Measurements from ENCODE around the gene TMIGD2.
"Not testable (repeated sequence)": the region's sequence is repeated elsewhere in the genome, so short reads cannot be mapped to it uniquely, and the experiment has no call there.

TMIGD2 gene

GRCh38 chr19:4294389-4294788 is 7.8 kb downstream of the TMIGD2 start:
- no peak overlapping the region for H3K4me3 ChIP-seq (ENCODE audit: low read depth, low read length)
- TF ChIP-seq POLR2A (IDR thresholded peaks at IDR 0.05; ENCODE audit: extremely low read depth, insufficient read length) (no peak), MAX (IDR thresholded peaks at IDR 0.05; ENCODE audit: low read depth, low read length) (no peak), CTCF (IDR thresholded peaks at IDR 0.05; ENCODE audit: low read depth, low read length) (no peak), MYC (IDR thresholded peaks at IDR 0.05; ENCODE audit: low read depth, low read length) (no peak)
- no peak for DNase-seq (ENCODE audit: low read depth)

GRCh38 chr19:4292515-4292914 is 9.7 kb downstream of the TMIGD2 start:
- no peak for DNase-seq (ENCODE audit: low read depth)
- no peak overlapping the region for H3K4me3 ChIP-seq (ENCODE audit: low read depth, low read length)
- no peak for TF ChIP-seq CTCF (IDR thresholded peaks at IDR 0.05; ENCODE audit: low read depth, low read length)
- no peak for TF ChIP-seq POLR2A (IDR thresholded peaks at IDR 0.05; ENCODE audit: extremely low read depth, insufficient read length)
- no peak for TF ChIP-seq MAX (IDR thresholded peaks at IDR 0.05; ENCODE audit: low read depth, low read length)
- TF ChIP-seq MYC (IDR thresholded peaks at IDR 0.05; ENCODE audit: low read depth, low read length): no peak

DNA sequence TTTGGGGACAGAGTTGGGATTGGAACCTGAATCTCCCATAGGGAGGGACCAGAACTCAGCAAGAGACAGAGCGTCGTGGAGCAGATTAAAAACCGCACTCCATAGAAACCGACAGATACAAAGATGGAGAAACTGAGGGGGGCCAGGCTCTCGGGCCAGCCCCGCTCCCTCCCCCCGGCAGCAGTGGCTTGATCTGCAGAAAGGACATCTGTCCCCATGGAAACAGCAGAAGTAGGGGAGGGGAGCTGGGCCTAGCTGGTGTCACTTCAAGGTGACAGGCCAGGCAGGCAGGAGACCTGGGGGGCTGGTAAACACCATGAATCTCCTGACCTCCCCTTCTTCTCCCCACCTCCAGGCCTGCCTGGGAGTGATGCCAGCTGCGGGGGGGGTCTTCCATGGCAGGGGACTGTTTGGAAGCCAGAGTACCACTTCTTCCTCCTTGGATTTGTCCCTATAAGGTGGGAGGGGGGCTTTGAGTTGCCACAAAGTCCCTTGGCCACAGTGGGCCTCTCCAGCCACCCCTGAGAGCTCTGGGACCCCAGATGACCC is 10.9 kb downstream of the TMIGD2 start:
- H3K4me3 ChIP-seq (ENCODE audit: low read depth, low read length): no peak overlapping the region
- TF ChIP-seq MAX (IDR thresholded peaks at IDR 0.05; ENCODE audit: low read depth, low read length): no peak
- TF ChIP-seq MYC (IDR thresholded peaks at IDR 0.05; ENCODE audit: low read depth, low read length): no peak
- TF ChIP-seq POLR2A (IDR thresholded peaks at IDR 0.05; ENCODE audit: extremely low read depth, insufficient read length): no peak
- TF ChIP-seq CTCF (IDR thresholded peaks at IDR 0.05; ENCODE audit: low read depth, low read length): no peak
- DNase-seq (ENCODE audit: low read depth): no peak

GRCh38 chr19:4288091-4288777 is 14.0 kb downstream of the TMIGD2 start:
- no peak for DNase-seq (ENCODE audit: low read depth)
- TF ChIP-seq POLR2A (IDR thresholded peaks at IDR 0.05; ENCODE audit: extremely low read depth, insufficient read length): no peak
- TF ChIP-seq MAX (IDR thresholded peaks at IDR 0.05; ENCODE audit: low read depth, low read length): no peak
- no peak overlapping the region for H3K4me3 ChIP-seq (ENCODE audit: low read depth, low read length)

DNA sequence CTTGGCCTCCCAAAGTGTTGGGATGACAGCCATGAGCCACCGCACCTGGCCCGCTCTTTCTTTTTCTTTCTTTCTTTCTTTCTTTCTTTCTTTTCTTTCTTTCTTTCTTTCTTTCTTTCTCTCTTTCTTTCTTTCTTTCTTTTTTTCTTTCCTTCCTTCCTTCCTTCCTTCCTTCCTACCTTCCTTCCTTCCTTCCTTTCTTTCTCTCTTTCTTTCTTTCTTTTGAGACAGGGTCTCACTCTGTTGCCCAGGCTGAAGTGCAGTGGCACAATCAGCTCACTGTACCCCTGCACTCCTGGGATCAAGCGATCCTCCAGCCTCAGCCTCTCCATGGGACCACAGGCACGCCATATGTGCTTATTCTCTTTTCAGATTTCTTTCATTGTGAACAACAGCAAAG is 16.0 kb downstream of the TMIGD2 start:
- not testable (repeated sequence) for DNase-seq (ENCODE audit: low read depth); H3K4me3 ChIP-seq (ENCODE audit: low read depth, low read length)

- TF ChIP-seq MAX (IDR thresholded peaks at IDR 0.05; ENCODE audit: low read depth, low read length) (no peak), POLR2A (IDR thresholded peaks at IDR 0.05; ENCODE audit: extremely low read depth, insufficient read length) (no peak), MYC (IDR thresholded peaks at IDR 0.05; ENCODE audit: low read depth, low read length) (no peak), CTCF (IDR thresholded peaks at IDR 0.05; ENCODE audit: low read depth, low read length) (no peak)
- DNase-seq (ENCODE audit: low read depth): no peak
- no peak overlapping the region for H3K4me3 ChIP-seq (ENCODE audit: low read depth, low read length)
These were observed 17.2 kb downstream of the TMIGD2 start for GRCh38 chr19:4284974-4285373.

Data from NB4 (cell line).